ENCODE data around the gene ADGRE1.
"Not testable (repeated sequence)": the region's sequence is repeated elsewhere in the genome, so short reads cannot be mapped to it uniquely, and the experiment has no call there.

ADGRE1 gene, protein sequence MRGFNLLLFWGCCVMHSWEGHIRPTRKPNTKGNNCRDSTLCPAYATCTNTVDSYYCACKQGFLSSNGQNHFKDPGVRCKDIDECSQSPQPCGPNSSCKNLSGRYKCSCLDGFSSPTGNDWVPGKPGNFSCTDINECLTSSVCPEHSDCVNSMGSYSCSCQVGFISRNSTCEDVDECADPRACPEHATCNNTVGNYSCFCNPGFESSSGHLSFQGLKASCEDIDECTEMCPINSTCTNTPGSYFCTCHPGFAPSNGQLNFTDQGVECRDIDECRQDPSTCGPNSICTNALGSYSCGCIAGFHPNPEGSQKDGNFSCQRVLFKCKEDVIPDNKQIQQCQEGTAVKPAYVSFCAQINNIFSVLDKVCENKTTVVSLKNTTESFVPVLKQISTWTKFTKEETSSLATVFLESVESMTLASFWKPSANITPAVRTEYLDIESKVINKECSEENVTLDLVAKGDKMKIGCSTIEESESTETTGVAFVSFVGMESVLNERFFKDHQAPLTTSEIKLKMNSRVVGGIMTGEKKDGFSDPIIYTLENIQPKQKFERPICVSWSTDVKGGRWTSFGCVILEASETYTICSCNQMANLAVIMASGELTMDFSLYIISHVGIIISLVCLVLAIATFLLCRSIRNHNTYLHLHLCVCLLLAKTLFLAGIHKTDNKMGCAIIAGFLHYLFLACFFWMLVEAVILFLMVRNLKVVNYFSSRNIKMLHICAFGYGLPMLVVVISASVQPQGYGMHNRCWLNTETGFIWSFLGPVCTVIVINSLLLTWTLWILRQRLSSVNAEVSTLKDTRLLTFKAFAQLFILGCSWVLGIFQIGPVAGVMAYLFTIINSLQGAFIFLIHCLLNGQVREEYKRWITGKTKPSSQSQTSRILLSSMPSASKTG

DNA sequence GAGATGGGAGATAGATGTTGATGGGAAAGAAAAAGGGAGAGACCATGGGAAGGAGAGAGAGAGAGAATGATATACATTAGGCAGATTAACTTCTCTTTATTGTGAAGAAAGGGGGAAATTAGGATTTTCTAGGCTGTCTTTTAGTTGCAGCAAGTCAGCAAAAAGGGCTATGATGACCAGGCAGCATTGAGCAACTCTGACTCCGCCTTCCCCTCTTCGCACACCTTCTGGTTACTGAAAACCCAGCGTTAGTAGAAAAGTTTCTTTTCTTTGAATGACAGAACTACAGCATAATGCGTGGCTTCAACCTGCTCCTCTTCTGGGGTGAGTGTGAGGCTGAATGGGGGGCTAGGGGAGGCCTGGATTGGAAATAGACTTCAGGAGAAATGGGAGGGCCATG, at the start of gene ADGRE1:
TSS of gene ADGRE1 (plus strand) at position 264 of the 400 bp plus-strand sequence. CDS start at position 294, 30 bp downstream.
- no peak for DNase-seq (ENCODE audit: low spot score)

- no peak for DNase-seq (ENCODE audit: low spot score)
Observed at GRCh38 chr19:6838062-6838655, 49.2 kb upstream of the ADGRE1 start.

GRCh38 chr19:6842871-6843607, 44.3 kb upstream of the ADGRE1 start:
- no peak for DNase-seq (ENCODE audit: low spot score)

DNA sequence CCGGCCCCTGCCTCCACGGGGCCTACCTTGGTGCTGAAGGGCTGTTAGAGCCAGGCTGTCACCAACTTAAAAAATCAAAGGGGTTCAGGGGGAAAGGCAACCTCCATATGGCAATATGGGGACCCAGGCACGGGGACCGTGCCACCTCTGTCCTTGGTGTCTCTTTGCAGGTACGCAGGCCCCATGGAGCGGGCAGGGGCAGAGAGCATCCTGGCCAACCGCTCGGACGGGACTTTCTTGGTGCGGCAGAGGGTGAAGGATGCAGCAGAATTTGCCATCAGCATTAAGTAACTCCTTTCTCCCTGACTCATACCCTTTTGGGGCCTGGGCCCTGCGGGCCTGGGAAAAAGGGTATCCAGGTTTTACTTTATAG, 39.6 kb upstream of the ADGRE1 start:
- no peak for DNase-seq (ENCODE audit: low spot score)

- DNase-seq (ENCODE audit: low spot score) = no peak
Observed at GRCh38 chr19:6848986-6849385, 38.4 kb upstream of the ADGRE1 start.

DNA sequence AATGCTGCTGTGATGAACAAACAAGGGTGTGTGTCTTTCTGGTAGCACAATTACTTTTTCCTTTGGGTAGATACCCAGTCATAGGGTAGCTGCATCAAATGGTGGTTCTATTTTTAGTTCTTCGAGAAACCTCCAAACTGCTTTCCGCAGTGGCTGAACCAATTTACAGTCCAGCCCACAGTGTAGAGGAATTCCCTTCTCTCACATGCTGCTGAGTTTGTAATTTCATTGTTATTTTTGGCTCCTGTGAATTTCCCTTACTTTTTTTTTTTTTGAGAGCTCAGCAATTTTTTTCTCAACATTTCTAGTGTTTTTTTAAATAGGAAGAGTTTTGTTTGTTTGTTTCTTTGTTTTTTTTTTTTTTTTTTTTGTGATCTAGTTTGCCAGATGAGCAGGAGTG, 37.5 kb upstream of the ADGRE1 start:
- DNase-seq (ENCODE audit: low spot score) = no peak

DNA sequence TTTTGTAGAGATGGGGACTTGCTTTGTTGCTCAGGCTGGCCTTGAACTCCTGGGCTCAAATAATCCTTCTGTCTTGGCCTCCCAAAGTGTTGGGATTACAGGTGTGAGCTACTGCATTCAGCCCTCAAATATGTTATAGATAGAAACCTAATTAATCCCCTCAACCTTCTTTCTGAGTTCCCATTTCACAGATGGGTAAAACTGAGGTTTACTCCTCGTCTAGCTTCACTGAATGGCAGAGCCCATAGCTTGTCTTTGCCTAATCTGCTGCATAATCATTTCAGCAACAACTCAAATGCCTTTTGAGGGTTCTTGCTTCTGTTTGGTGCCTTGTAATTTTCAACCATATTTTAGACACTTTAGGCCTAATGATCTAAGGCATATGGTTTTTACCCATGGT, 36.0 kb upstream of the ADGRE1 start:
- DNase-seq (ENCODE audit: low spot score) = no peak

GRCh38 chr19:6852001-6852400, 35.4 kb upstream of the ADGRE1 start:
- no peak for DNase-seq (ENCODE audit: low spot score)

GRCh38 chr19:6853868-6854267, 33.5 kb upstream of the ADGRE1 start:
- DNase-seq (ENCODE audit: low spot score) = no peak

- no peak for DNase-seq (ENCODE audit: low spot score)
Observed at GRCh38 chr19:6854758-6855157, 32.6 kb upstream of the ADGRE1 start.

GRCh38 chr19:6856749-6857372, 30.5 kb upstream of the ADGRE1 start:
- no peak for DNase-seq (ENCODE audit: low spot score)

- no peak for DNase-seq (ENCODE audit: low spot score)
Observed at GRCh38 chr19:6861683-6862286, 25.6 kb upstream of the ADGRE1 start.

GRCh38 chr19:6862673-6863078, 24.7 kb upstream of the ADGRE1 start:
- peak; percentile 36 for DNase-seq (ENCODE audit: low spot score)

DNA sequence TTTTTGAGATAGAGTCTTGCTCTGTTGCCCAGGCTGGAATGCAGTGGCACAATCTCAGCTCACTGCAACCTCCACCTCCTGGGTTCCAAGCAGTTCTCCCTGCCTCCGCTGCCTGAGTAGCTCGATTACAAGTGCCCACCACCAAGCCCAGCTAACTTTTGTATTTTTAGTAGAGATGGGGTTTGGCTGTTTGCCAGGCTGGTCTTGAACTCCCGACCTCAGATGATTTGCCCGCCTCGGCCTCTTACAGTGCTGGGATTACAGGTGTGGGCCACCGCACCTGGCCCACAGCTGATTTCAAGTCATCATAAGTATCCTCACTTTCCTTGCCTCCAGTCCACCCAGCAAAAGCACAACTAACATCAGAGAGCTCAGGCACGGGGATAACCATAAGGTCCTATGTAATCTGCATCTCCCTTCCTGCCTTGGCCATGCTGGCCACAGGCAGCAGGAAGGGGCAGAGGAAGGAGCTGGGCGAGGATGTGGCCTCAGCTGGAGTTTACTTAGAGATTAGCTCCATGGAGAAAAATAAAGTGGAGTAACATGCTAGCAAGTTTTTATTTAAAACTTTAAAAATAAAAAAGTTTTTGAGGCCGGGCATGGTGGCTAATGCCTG, 22.9 kb upstream of the ADGRE1 start:
- DNase-seq (ENCODE audit: low spot score) = no peak

GRCh38 chr19:6865849-6866248, 21.5 kb upstream of the ADGRE1 start:
- DNase-seq (ENCODE audit: low spot score) = no peak

DNA sequence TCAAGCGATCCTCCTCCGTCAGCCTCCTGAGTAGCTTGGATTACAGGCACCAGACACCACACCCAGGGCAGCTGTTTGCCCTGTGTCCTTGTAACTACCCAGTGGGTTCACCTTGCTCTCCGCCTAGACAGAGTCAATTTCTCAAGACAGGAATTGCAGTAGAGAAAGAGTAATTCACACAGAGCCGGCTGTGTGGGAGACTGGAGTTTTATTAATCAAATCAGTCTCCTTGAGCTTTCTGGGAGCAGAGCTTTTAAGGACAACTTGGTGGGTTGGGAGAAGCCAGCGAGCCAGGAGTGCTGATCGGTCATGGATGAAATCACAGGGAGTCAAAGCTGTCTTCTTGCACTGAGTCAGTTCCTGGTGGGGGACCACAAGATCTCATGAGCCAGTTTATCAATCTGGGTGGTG, 20.6 kb upstream of the ADGRE1 start:
- no peak for DNase-seq (ENCODE audit: low spot score)

DNA sequence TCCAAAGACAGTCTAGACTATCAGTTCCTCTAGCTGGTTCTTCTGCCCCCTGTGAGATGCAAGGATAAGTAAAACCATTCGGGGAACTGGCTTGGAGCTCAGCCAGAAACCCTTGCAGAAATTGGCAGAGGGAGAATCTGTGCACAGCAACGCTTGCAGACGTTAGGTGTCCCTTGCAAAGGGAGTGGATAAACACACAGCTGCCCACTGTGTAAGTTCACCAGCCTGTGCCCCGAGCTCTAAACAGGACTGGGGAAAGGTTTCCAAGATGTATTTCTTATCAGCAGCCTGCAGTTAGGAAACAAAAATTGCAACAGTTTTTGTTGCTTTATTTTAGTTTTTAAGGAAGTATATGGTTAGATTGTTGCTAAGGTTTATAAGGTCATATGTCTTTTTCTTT, 19.0 kb upstream of the ADGRE1 start:
- DNase-seq (ENCODE audit: low spot score) = no peak

GRCh38 chr19:6869151-6869882, 18.1 kb upstream of the ADGRE1 start:
- DNase-seq (ENCODE audit: low spot score) = not testable (repeated sequence)

- no peak for DNase-seq (ENCODE audit: low spot score)
Observed at GRCh38 chr19:6873708-6874431, 13.5 kb upstream of the ADGRE1 start.

All from putamen (tissue), 1 donor.